M059J (cell line): Measurements from ENCODE around the gene BRMS1. TPM values are rescaled to one million over a fixed set of nuclear protein-coding genes. Genes with fewer than 3 reads are reported as not detected.
"Not testable (repeated sequence)": the region's sequence is repeated elsewhere in the genome, so short reads cannot be mapped to it uniquely, and the experiment has no call there.

Experiments used
- DNase-seq: peaks from one replicate; pipeline ENCODE4 v3.0.0-alpha.2; 2012; ENCODE audit warnings: low read depth
- total RNA-seq: library from RNA; depleted of rRNA; stranded (reverse); fragments of >200 nt; shearing (Covaris generic); gene quantifications from 2 replicates; pipeline ENCODE4 v1.2.3, GENCODE V29; 2014

Gene BRMS1
- total RNA-seq, 1 experiment from 2014 or later: 93.6 TPM

GRCh38 chr11:66363187-66363601 lies 18.3 kb upstream of the BRMS1 start:
- DNase-seq: no peak

- DNase-seq: no peak
Measured at GRCh38 chr11:66362481-66363147, 17.7 kb upstream of the BRMS1 start.

GRCh38 chr11:66361502-66361941 lies 16.6 kb upstream of the BRMS1 start:
- no peak for DNase-seq

- DNase-seq: no peak
Measured at GRCh38 chr11:66360406-66361073, 15.6 kb upstream of the BRMS1 start.

- DNase-seq: no peak
Measured at GRCh38 chr11:66359662-66360087, 14.8 kb upstream of the BRMS1 start.

- DNase-seq: not testable (repeated sequence)
Measured at GRCh38 chr11:66350560-66351235, 5.8 kb upstream of the BRMS1 start.

GRCh38 chr11:66349084-66349386 lies 4.1 kb upstream of the BRMS1 start:
- no peak for DNase-seq

GRCh38 chr11:66347425-66348276 lies 2.7 kb upstream of the BRMS1 start, which contains the start of gene B4GAT1:
Gene B4GAT1, minus strand, starts transcription at chr11:66347629. Its CDS starts 84 bp downstream, at chr11:66347545.
- peak; percentile 86 for DNase-seq

- no peak for DNase-seq
Measured at GRCh38 chr11:66346476-66347424, 1.8 kb upstream of the BRMS1 start.

GRCh38 chr11:66345316-66345649 lies 379 bp upstream of the BRMS1 start:
- no peak for DNase-seq

GRCh38 chr11:66343176-66343575 lies 1.7 kb downstream of the BRMS1 start:
- DNase-seq: no peak

GRCh38 chr11:66341502-66342126 lies 3.3 kb downstream of the BRMS1 start:
- DNase-seq: no peak

GRCh38 chr11:66340596-66341501 lies 4.1 kb downstream of the BRMS1 start:
- no peak for DNase-seq

- DNase-seq: no peak
Measured at GRCh38 chr11:66339686-66340483, 5.0 kb downstream of the BRMS1 start.

- DNase-seq: peak; percentile 91
Measured at GRCh38 chr11:66339162-66339675, 5.7 kb downstream of the BRMS1 start.

GRCh38 chr11:66338276-66339161 lies 6.4 kb downstream of the BRMS1 start:
- no peak for DNase-seq
